OCI-LY3 (cell line): ENCODE results near the gene STIM1.

ENCODE experiments used
- H2AFZ ChIP-seq: fragments of 200-600, 300-600 bp; shearing (Covaris generic); 2 replicates; pipeline ENCODE4 v1.6.0; 2014; ENCODE audit warnings: antibody characterized with exemption, low read depth, low read length
- H3K27ac ChIP-seq: fragments of 200-600, 300-600 bp; sonication (generic); 2 replicates; pipeline ENCODE4 v1.5.1; 2014; ENCODE audit warnings: mild to moderate bottlenecking, low read length, moderate library complexity, mixed read lengths
- H3K27me3 ChIP-seq: fragments of 200-600, 300-600 bp; sonication (generic); 2 replicates; pipeline ENCODE4 v1.6.1; 2014; ENCODE audit warnings: low read depth, low read length, mixed read lengths
- H3K36me3 ChIP-seq: fragments of 200-600, 300-600 bp; sonication (generic); replicated peaks from 2 replicates; pipeline ENCODE3; 2014; ENCODE audit warnings: low read depth, low read length, mixed read lengths
- H3K4me1 ChIP-seq: fragments of 300-600, 200-600 bp; sonication (generic); 2 replicates; pipeline ENCODE4 v1.6.1; 2014; ENCODE audit warnings: low read length, mixed read lengths
- H3K4me2 ChIP-seq: fragments of 200-600, 300-600 bp; sonication (generic); 2 replicates; pipeline ENCODE4 v1.6.1; 2014; ENCODE audit warnings: low read length, mixed read lengths
- H3K4me3 ChIP-seq: fragments of 300-600, 200-600 bp; sonication (generic); 2 replicates; pipeline ENCODE4 v1.5.1; 2014; ENCODE audit warnings: antibody characterized with exemption, mild to moderate bottlenecking, low read length, moderate library complexity
- H3K79me2 ChIP-seq: fragments of 300-600, 200-600 bp; shearing (Covaris generic); 2 replicates; pipeline ENCODE4 v1.6.1; 2014; ENCODE audit warnings: mild to moderate bottlenecking, low read length, mixed read lengths
- H3K9ac ChIP-seq: fragments of 300-600, 200-600 bp; shearing (Covaris generic); 2 replicates; pipeline ENCODE4 v1.6.0; 2014; ENCODE audit warnings: mild to moderate bottlenecking, low read length, moderate library complexity
- H3K9me3 ChIP-seq: fragments of 200-600, 300-600 bp; shearing (Covaris generic); 2 replicates; pipeline ENCODE4 v1.6.1; 2014; ENCODE audit warnings: low read length, mixed read lengths; ENCODE audit not compliant: insufficient read depth
- H4K20me1 ChIP-seq: fragments of 200-600, 300-600 bp; sonication (generic); 2 replicates; pipeline ENCODE4 v1.6.1; 2016; ENCODE audit warnings: low read length, mixed read lengths; ENCODE audit not compliant: insufficient read depth
- CTCF ChIP-seq: fragments of 200-600, 300-600 bp; sonication (generic); IDR thresholded peaks from 2 replicates; pipeline ENCODE4 v1.5.1; 2014; ENCODE audit warnings: antibody characterized with exemption, low read length, low read depth
- EZH2phosphoT487 ChIP-seq: fragments of 200-600 bp; shearing (Covaris generic); IDR thresholded peaks from 2 replicates; pipeline ENCODE4 v1.6.1; 2018; ENCODE audit warnings: antibody characterized with exemption, mixed run types, low read depth

STIM1 gene

GRCh38 chr11:3879967-3880542, 24.6 kb downstream of the STIM1 start:
- peak overlapping the region; percentile 79 for H3K27ac ChIP-seq
- peaks cover 3% of the 10 kb centered on the region for H3K36me3 ChIP-seq
- peak overlapping the region; percentile 32; the same call in 1 of the 2 replicates for H3K9ac ChIP-seq
- peak overlapping the region; percentile 83 for H3K4me2 ChIP-seq
- H2AFZ ChIP-seq = no peak overlapping the region
- H3K9me3 ChIP-seq = no peaks in the 10 kb centered on the region
- peaks cover 37% of the 10 kb centered on the region for H3K79me2 ChIP-seq
- H3K4me3 ChIP-seq = peak overlapping the region; percentile 53
- 0 out of 2 replicates have a peak, but pooled peaks cover 5% of the 10 kb centered on the region for H4K20me1 ChIP-seq
- TF ChIP-seq EZH2phosphoT487 (no peak), CTCF (no peak)
- H3K4me1 ChIP-seq = peaks cover 54% of the 10 kb centered on the region
- no peaks in the 10 kb centered on the region for H3K27me3 ChIP-seq

- peak overlapping the region; percentile 29 for H3K4me3 ChIP-seq
- TF ChIP-seq EZH2phosphoT487 (no peak), CTCF (no peak)
- H3K9me3 ChIP-seq = no peaks in the 10 kb centered on the region
- H3K36me3 ChIP-seq = peaks cover 3% of the 10 kb centered on the region
- 0 out of 2 replicates have a peak overlapping the region, but pooled peaks have one; percentile 7 for H2AFZ ChIP-seq
- H3K4me1 ChIP-seq = peaks cover 53% of the 10 kb centered on the region
- peaks cover 38% of the 10 kb centered on the region for H3K79me2 ChIP-seq
- H3K9ac ChIP-seq = no peak overlapping the region
- H4K20me1 ChIP-seq = 0 out of 2 replicates have a peak, but pooled peaks cover 5% of the 10 kb centered on the region
- H3K27me3 ChIP-seq = no peaks in the 10 kb centered on the region
- peak overlapping the region; percentile 79 for H3K27ac ChIP-seq
- peak overlapping the region; percentile 83 for H3K4me2 ChIP-seq
Measured at GRCh38 chr11:3880724-3881123, 25.3 kb downstream of the STIM1 start.

- no peak overlapping the region for H3K27ac ChIP-seq
Measured at GRCh38 chr11:3882655-3883054, 27.2 kb downstream of the STIM1 start.

GRCh38 chr11:3885855-3886254, 30.4 kb downstream of the STIM1 start:
- peaks cover 30% of the 10 kb centered on the region for H3K79me2 ChIP-seq
- H3K27me3 ChIP-seq = no peaks in the 10 kb centered on the region
- no peak overlapping the region for H3K9ac ChIP-seq
- no peak overlapping the region for H3K4me2 ChIP-seq
- peaks cover 3% of the 10 kb centered on the region for H3K4me1 ChIP-seq
- TF ChIP-seq EZH2phosphoT487 (no peak), CTCF (no peak)
- peaks cover 3% of the 10 kb centered on the region for H3K36me3 ChIP-seq
- peaks cover 27% of the 10 kb centered on the region for H4K20me1 ChIP-seq
- no peaks in the 10 kb centered on the region for H3K9me3 ChIP-seq
- H3K4me3 ChIP-seq = no peak overlapping the region
- no peak overlapping the region for H2AFZ ChIP-seq
- no peak overlapping the region for H3K27ac ChIP-seq

More at GRCh38 chr11:3882655-3883054, 27.2 kb downstream of the STIM1 start:
- Histone ChIP-seq H3K79me2 (peaks cover 38% of the 10 kb centered on the region), H2AFZ (no peak overlapping the region), H3K36me3 (peaks cover 3% of the 10 kb centered on the region), H3K4me3 (no peak overlapping the region), H4K20me1 (peaks cover 13% of the 10 kb centered on the region; the same call in 1 of the 2 replicates), H3K9ac (no peak overlapping the region), H3K27me3 (no peaks in the 10 kb centered on the region), H3K4me2 (no peak overlapping the region), H3K9me3 (no peaks in the 10 kb centered on the region), H3K4me1 (peaks cover 35% of the 10 kb centered on the region)
- TF ChIP-seq CTCF (0 out of 2 replicates have a peak, but pooled peaks have one; percentile 16), EZH2phosphoT487 (no peak)
